PFSK-1 (cell line): ENCODE measurements around the gene KIF3A.

Experiments
- POLR2AphosphoS5 ChIP-seq: IDR thresholded peaks from 2 replicates; pipeline ENCODE4 v1.6.1; 2012; ENCODE audit warnings: low read depth, mild to moderate bottlenecking, control low read depth, low read length, moderate library complexity
- TF ChIP-seq, protein P1 (sequence below), 2 experiments: IDR thresholded peaks; 2 replicates each; pipeline versions ENCODE4 v1.6.1 to v1.8.0; 2011 to 2012; ENCODE audit warnings: low read depth in 2 of 2, low read length in 2 of 2, control low read depth in 1 of 2, inconsistent platforms in 1 of 2, mild to moderate bottlenecking in 1 of 2, moderate library complexity in 1 of 2; ENCODE audit not compliant: insufficient read depth in 1 of 2

- TF ChIP-seq, protein P1, sequence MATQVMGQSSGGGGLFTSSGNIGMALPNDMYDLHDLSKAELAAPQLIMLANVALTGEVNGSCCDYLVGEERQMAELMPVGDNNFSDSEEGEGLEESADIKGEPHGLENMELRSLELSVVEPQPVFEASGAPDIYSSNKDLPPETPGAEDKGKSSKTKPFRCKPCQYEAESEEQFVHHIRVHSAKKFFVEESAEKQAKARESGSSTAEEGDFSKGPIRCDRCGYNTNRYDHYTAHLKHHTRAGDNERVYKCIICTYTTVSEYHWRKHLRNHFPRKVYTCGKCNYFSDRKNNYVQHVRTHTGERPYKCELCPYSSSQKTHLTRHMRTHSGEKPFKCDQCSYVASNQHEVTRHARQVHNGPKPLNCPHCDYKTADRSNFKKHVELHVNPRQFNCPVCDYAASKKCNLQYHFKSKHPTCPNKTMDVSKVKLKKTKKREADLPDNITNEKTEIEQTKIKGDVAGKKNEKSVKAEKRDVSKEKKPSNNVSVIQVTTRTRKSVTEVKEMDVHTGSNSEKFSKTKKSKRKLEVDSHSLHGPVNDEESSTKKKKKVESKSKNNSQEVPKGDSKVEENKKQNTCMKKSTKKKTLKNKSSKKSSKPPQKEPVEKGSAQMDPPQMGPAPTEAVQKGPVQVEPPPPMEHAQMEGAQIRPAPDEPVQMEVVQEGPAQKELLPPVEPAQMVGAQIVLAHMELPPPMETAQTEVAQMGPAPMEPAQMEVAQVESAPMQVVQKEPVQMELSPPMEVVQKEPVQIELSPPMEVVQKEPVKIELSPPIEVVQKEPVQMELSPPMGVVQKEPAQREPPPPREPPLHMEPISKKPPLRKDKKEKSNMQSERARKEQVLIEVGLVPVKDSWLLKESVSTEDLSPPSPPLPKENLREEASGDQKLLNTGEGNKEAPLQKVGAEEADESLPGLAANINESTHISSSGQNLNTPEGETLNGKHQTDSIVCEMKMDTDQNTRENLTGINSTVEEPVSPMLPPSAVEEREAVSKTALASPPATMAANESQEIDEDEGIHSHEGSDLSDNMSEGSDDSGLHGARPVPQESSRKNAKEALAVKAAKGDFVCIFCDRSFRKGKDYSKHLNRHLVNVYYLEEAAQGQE (IDR thresholded peaks at IDR 0.05; ENCODE audit: insufficient read depth in 1 of 2, low read depth in 2 of 2, low read length in 2 of 2), result no peak
- TF ChIP-seq POLR2AphosphoS5, result no peak
Observed at GRCh38 chr5:132669966-132670882, 67.1 kb downstream of the KIF3A start.
